ENCODE results near the gene RHOF.

DNA sequence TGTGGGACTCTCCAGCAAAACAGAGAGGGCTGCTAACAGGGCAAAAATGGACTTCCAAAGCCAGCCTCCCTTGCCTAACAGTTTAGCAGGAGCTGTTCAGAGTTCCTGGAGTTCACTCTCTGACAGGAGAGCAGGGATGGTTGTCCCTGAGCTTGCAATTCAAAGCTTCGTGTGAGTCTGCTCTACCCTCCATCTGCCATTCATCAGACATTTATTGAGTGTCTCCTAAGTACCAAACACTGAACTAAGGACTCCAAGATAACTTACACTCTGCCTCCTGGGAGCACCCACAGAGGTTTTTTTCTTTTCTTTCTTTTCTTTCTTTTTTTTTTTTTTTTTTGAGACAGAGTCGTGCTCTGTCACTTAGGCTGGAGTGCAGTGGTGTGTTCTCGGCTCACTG, 28.7 kb downstream of the RHOF start:
- TF ChIP-seq JUND (IDR thresholded peaks at IDR 0.05) = no peak
- TF ChIP-seq, protein P1, sequence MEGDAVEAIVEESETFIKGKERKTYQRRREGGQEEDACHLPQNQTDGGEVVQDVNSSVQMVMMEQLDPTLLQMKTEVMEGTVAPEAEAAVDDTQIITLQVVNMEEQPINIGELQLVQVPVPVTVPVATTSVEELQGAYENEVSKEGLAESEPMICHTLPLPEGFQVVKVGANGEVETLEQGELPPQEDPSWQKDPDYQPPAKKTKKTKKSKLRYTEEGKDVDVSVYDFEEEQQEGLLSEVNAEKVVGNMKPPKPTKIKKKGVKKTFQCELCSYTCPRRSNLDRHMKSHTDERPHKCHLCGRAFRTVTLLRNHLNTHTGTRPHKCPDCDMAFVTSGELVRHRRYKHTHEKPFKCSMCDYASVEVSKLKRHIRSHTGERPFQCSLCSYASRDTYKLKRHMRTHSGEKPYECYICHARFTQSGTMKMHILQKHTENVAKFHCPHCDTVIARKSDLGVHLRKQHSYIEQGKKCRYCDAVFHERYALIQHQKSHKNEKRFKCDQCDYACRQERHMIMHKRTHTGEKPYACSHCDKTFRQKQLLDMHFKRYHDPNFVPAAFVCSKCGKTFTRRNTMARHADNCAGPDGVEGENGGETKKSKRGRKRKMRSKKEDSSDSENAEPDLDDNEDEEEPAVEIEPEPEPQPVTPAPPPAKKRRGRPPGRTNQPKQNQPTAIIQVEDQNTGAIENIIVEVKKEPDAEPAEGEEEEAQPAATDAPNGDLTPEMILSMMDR (IDR thresholded peaks at IDR 0.05) = no peak

Data from SK-N-SH (cell line).